ENCODE measurements around the gene NEDD8.

Gene NEDD8

GRCh38 chr14:24232121-24232644 is at the start of gene NEDD8:
NEDD8 (minus strand) TSS chr14:24232367; CDS start chr14:24232267, 100 bp downstream.
- H3K4me1 ChIP-seq (ENCODE audit: insufficient read depth, low read length): peaks cover 5% of the 10 kb centered on the region
- H3K4me3 ChIP-seq (ENCODE audit: low read length): peak within 1 kb of the TSS; percentile 90
- H3K27ac ChIP-seq (ENCODE audit: low read length): peak within 1 kb of the TSS; percentile 82
- no peaks in the 10 kb centered on the region for H3K9me3 ChIP-seq (ENCODE audit: insufficient read depth, low read depth, low read length)
- H3K9ac ChIP-seq (ENCODE audit: low read depth, low read length): peak within 1 kb of the TSS; percentile 98
- H3K36me3 ChIP-seq (ENCODE audit: insufficient read depth, low read depth, low read length): peaks cover 34% of the 10 kb centered on the region
- no peaks in the 10 kb centered on the region for H3K27me3 ChIP-seq (ENCODE audit: insufficient read depth, low read length)

- Histone ChIP-seq H3K4me1 (ENCODE audit: insufficient read depth, low read length) (no peaks in the 10 kb centered on the region), H3K27ac (ENCODE audit: low read length) (no peak overlapping the region), H3K27me3 (ENCODE audit: insufficient read depth, low read length) (no peaks in the 10 kb centered on the region), H3K4me3 (ENCODE audit: low read length) (no peak overlapping the region), H3K9me3 (ENCODE audit: insufficient read depth, low read depth, low read length) (no peaks in the 10 kb centered on the region), H3K9ac (ENCODE audit: low read depth, low read length) (no peak overlapping the region), H3K36me3 (ENCODE audit: insufficient read depth, low read depth, low read length) (no peaks in the 10 kb centered on the region)
Measured at GRCh38 chr14:24281636-24282035, 49.5 kb upstream of the NEDD8 start.

- no peaks in the 10 kb centered on the region for H3K9me3 ChIP-seq (ENCODE audit: insufficient read depth, low read depth, low read length)
- no peak overlapping the region for H3K9ac ChIP-seq (ENCODE audit: low read depth, low read length)
- no peak overlapping the region for H3K4me3 ChIP-seq (ENCODE audit: low read length)
- no peak overlapping the region for H3K27ac ChIP-seq (ENCODE audit: low read length)
- H3K36me3 ChIP-seq (ENCODE audit: insufficient read depth, low read depth, low read length): no peaks in the 10 kb centered on the region
- H3K4me1 ChIP-seq (ENCODE audit: insufficient read depth, low read length): no peaks in the 10 kb centered on the region
- H3K27me3 ChIP-seq (ENCODE audit: insufficient read depth, low read length): no peaks in the 10 kb centered on the region
Measured at GRCh38 chr14:24280797-24281460, 48.8 kb upstream of the NEDD8 start.

- no peaks in the 10 kb centered on the region for H3K36me3 ChIP-seq (ENCODE audit: insufficient read depth, low read depth, low read length)
- H3K4me1 ChIP-seq (ENCODE audit: insufficient read depth, low read length): no peaks in the 10 kb centered on the region
- H3K4me3 ChIP-seq (ENCODE audit: low read length): no peak overlapping the region
- H3K9me3 ChIP-seq (ENCODE audit: insufficient read depth, low read depth, low read length): no peaks in the 10 kb centered on the region
- no peaks in the 10 kb centered on the region for H3K27me3 ChIP-seq (ENCODE audit: insufficient read depth, low read length)
- no peak overlapping the region; the same call in 1 of the 2 replicates for H3K9ac ChIP-seq (ENCODE audit: low read depth, low read length)
- H3K27ac ChIP-seq (ENCODE audit: low read length): no peak overlapping the region
Measured at GRCh38 chr14:24279301-24280186, 47.4 kb upstream of the NEDD8 start.

GRCh38 chr14:24278424-24278823 is 46.3 kb upstream of the NEDD8 start:
- no peak overlapping the region for H3K9ac ChIP-seq (ENCODE audit: low read depth, low read length)
- no peaks in the 10 kb centered on the region for H3K36me3 ChIP-seq (ENCODE audit: insufficient read depth, low read depth, low read length)
- H3K4me1 ChIP-seq (ENCODE audit: insufficient read depth, low read length): no peaks in the 10 kb centered on the region; the same call in 1 of the 2 replicates
- no peak overlapping the region for H3K27ac ChIP-seq (ENCODE audit: low read length)
- H3K27me3 ChIP-seq (ENCODE audit: insufficient read depth, low read length): no peaks in the 10 kb centered on the region
- no peak overlapping the region for H3K4me3 ChIP-seq (ENCODE audit: low read length)
- no peaks in the 10 kb centered on the region for H3K9me3 ChIP-seq (ENCODE audit: insufficient read depth, low read depth, low read length)

- Histone ChIP-seq H3K36me3 (ENCODE audit: insufficient read depth, low read depth, low read length) (no peaks in the 10 kb centered on the region), H3K27ac (ENCODE audit: low read length) (no peak overlapping the region), H3K9ac (ENCODE audit: low read depth, low read length) (no peak overlapping the region)
Measured at GRCh38 chr14:24277606-24278321, 45.6 kb upstream of the NEDD8 start.

GRCh38 chr14:24277071-24277470 is 44.9 kb upstream of the NEDD8 start:
- Histone ChIP-seq H3K4me1 (ENCODE audit: insufficient read depth, low read length) (no peaks in the 10 kb centered on the region; the same call in 1 of the 2 replicates), H3K36me3 (ENCODE audit: insufficient read depth, low read depth, low read length) (no peaks in the 10 kb centered on the region), H3K9me3 (ENCODE audit: insufficient read depth, low read depth, low read length) (no peaks in the 10 kb centered on the region), H3K4me3 (ENCODE audit: low read length) (no peak overlapping the region), H3K27me3 (ENCODE audit: insufficient read depth, low read length) (no peaks in the 10 kb centered on the region), H3K9ac (ENCODE audit: low read depth, low read length) (no peak overlapping the region), H3K27ac (ENCODE audit: low read length) (no peak overlapping the region)

More at GRCh38 chr14:24277606-24278321, 45.6 kb upstream of the NEDD8 start:
- Histone ChIP-seq H3K9me3 (ENCODE audit: insufficient read depth, low read depth, low read length) (no peaks in the 10 kb centered on the region), H3K27me3 (ENCODE audit: insufficient read depth, low read length) (no peaks in the 10 kb centered on the region), H3K4me3 (ENCODE audit: low read length) (no peak overlapping the region), H3K4me1 (ENCODE audit: insufficient read depth, low read length) (no peaks in the 10 kb centered on the region; the same call in 1 of the 2 replicates)

- no peak overlapping the region for H3K27ac ChIP-seq (ENCODE audit: low read length)
- no peaks in the 10 kb centered on the region; the same call in 1 of the 2 replicates for H3K4me1 ChIP-seq (ENCODE audit: insufficient read depth, low read length)
- H3K36me3 ChIP-seq (ENCODE audit: insufficient read depth, low read depth, low read length): no peaks in the 10 kb centered on the region
- H3K9me3 ChIP-seq (ENCODE audit: insufficient read depth, low read depth, low read length): no peaks in the 10 kb centered on the region
- H3K4me3 ChIP-seq (ENCODE audit: low read length): no peak overlapping the region
- H3K9ac ChIP-seq (ENCODE audit: low read depth, low read length): no peak overlapping the region
- H3K27me3 ChIP-seq (ENCODE audit: insufficient read depth, low read length): no peaks in the 10 kb centered on the region
Measured at GRCh38 chr14:24274101-24274543, 42.0 kb upstream of the NEDD8 start.

GRCh38 chr14:24273422-24273998 is 41.3 kb upstream of the NEDD8 start:
- H3K27ac ChIP-seq (ENCODE audit: low read length): no peak overlapping the region
- no peaks in the 10 kb centered on the region; the same call in 1 of the 2 replicates for H3K4me1 ChIP-seq (ENCODE audit: insufficient read depth, low read length)
- no peak overlapping the region for H3K4me3 ChIP-seq (ENCODE audit: low read length)
- H3K27me3 ChIP-seq (ENCODE audit: insufficient read depth, low read length): no peaks in the 10 kb centered on the region
- H3K36me3 ChIP-seq (ENCODE audit: insufficient read depth, low read depth, low read length): no peaks in the 10 kb centered on the region
- no peak overlapping the region for H3K9ac ChIP-seq (ENCODE audit: low read depth, low read length)
- no peaks in the 10 kb centered on the region for H3K9me3 ChIP-seq (ENCODE audit: insufficient read depth, low read depth, low read length)

GRCh38 chr14:24272467-24272866 is 40.3 kb upstream of the NEDD8 start:
- H3K4me3 ChIP-seq (ENCODE audit: low read length): no peak overlapping the region
- no peak overlapping the region for H3K27ac ChIP-seq (ENCODE audit: low read length)
- H3K4me1 ChIP-seq (ENCODE audit: insufficient read depth, low read length): no peaks in the 10 kb centered on the region; the same call in 1 of the 2 replicates
- no peaks in the 10 kb centered on the region for H3K27me3 ChIP-seq (ENCODE audit: insufficient read depth, low read length)
- no peaks in the 10 kb centered on the region for H3K36me3 ChIP-seq (ENCODE audit: insufficient read depth, low read depth, low read length)
- no peaks in the 10 kb centered on the region for H3K9me3 ChIP-seq (ENCODE audit: insufficient read depth, low read depth, low read length)
- no peak overlapping the region for H3K9ac ChIP-seq (ENCODE audit: low read depth, low read length)

- Histone ChIP-seq H3K9me3 (ENCODE audit: insufficient read depth, low read depth, low read length) (no peaks in the 10 kb centered on the region), H3K36me3 (ENCODE audit: insufficient read depth, low read depth, low read length) (no peaks in the 10 kb centered on the region), H3K27me3 (ENCODE audit: insufficient read depth, low read length) (no peaks in the 10 kb centered on the region), H3K27ac (ENCODE audit: low read length) (no peak overlapping the region), H3K9ac (ENCODE audit: low read depth, low read length) (peak overlapping the region; percentile 96; the same call in 1 of the 2 replicates), H3K4me1 (ENCODE audit: insufficient read depth, low read length) (no peaks in the 10 kb centered on the region; the same call in 1 of the 2 replicates), H3K4me3 (ENCODE audit: low read length) (peak overlapping the region; percentile 86)
Measured at GRCh38 chr14:24271834-24272263, 39.7 kb upstream of the NEDD8 start.
